ENCODE measurements around the gene CRIM1. TPM values are rescaled to one million over a fixed set of nuclear protein-coding genes. Genes with fewer than 3 reads are reported as not detected.

CRIM1 gene
- total and polyA plus RNA-seq, 3 experiments from 2014 or later, result 2.5 to 11.1 (median 10.7) TPM

DNA sequence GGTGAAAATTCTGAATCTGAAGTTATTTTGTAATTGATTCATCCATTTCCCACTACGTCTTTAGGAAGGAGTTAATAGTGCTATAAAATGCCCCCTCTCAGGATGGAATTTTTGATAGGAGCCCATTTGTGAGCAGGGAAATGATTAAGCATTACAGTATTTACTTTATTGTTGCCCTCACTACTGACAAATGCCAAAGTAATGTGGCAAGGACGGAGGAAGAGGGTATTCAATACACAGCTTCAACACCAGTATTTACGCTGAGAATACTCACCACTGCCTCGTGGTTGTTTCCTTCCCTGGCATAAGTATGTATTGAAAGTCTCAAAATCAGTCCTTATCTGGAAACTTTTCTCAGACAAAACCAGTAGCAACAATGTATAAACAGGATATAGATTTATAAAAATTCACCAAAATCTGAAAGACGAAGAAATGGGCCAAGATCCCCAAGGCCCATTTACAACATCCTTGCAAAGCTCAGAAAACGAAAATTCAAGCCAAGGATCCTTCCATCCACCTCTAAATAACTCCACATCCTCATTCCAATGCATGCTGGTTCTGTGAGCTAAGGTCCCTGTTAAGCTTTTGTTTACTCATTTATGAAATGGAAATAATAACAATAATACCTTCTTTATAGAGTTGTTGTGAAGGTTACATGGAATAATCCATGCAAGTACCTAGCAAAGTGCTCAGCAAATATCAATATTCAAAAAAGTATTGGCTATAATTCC is 213.1 kb downstream of the CRIM1 start:
- DNase-seq, result no peak
- no peaks in the 10 kb centered on the region for H3K9me3 ChIP-seq (ENCODE audit: low read length)
- Mint-ChIP-seq H3K36me3 (peaks cover 15 to 67% (median 30%) of the 10 kb centered on the region in 3 donors), H3K4me1 (peaks cover 8 to 24% (median 16%) of the 10 kb centered on the region in 3 donors), H3K27me3 (no peaks in the 10 kb centered on the region), H3K27ac (no peak overlapping the region), H3K9me3 (no peaks in the 10 kb centered on the region), H3K4me3 (no peak overlapping the region)
- ChIA-PET CTCF (no interaction called here), POLR2A (no interaction called here)
- no peaks in the 10 kb centered on the region for H3K4me1 ChIP-seq (ENCODE audit: insufficient read depth, low read length)
- no peak overlapping the region for H3K4me3 ChIP-seq (ENCODE audit: low read length)
- H3K36me3 ChIP-seq (ENCODE audit: insufficient read depth, low read length), result no peaks in the 10 kb centered on the region
- H3K27ac ChIP-seq (ENCODE audit: low read depth, low read length), result no peak overlapping the region
- no peaks in the 10 kb centered on the region for H3K27me3 ChIP-seq (ENCODE audit: insufficient read depth, low read length, poor library complexity, severe bottlenecking)

GRCh38 chr2:36569267-36569856 is 213.8 kb downstream of the CRIM1 start:
- Mint-ChIP-seq H3K36me3 (peaks cover 12 to 66% (median 26%) of the 10 kb centered on the region in 3 donors), H3K27ac (peak overlapping the region in 1 of 8 donors; percentile 24), H3K9me3 (no peaks in the 10 kb centered on the region), H3K4me1 (peaks cover 7 to 20% (median 12%) of the 10 kb centered on the region in 3 donors), H3K4me3 (no peak overlapping the region), H3K27me3 (no peaks in the 10 kb centered on the region)
- no peaks in the 10 kb centered on the region for H3K9me3 ChIP-seq (ENCODE audit: low read length)
- ChIA-PET CTCF (no interaction called here), POLR2A (no interaction called here)
- H3K4me1 ChIP-seq (ENCODE audit: insufficient read depth, low read length), result no peaks in the 10 kb centered on the region
- no peaks in the 10 kb centered on the region for H3K36me3 ChIP-seq (ENCODE audit: insufficient read depth, low read length)
- H3K27ac ChIP-seq (ENCODE audit: low read depth, low read length), result no peak overlapping the region
- no peak overlapping the region for H3K4me3 ChIP-seq (ENCODE audit: low read length)
- no peak for DNase-seq
- H3K27me3 ChIP-seq (ENCODE audit: insufficient read depth, low read length, poor library complexity, severe bottlenecking), result no peaks in the 10 kb centered on the region

DNA sequence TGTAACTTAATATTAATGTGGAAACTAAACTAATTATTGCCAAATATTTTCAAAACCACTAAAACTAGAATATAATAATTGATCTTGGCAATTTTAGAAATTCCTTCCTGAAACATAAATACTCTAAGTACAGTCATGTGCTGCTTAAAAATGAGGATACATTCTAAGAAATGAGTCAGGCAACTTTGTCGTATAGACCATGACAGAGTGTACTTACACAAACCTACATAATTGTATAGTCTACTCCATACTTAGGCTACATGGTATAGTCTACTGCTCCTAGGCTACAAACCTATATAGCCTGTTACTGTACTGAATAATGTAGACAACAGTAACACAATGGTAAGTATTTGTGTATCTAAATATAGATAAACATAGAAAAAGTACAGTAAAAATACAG is 214.8 kb downstream of the CRIM1 start:
- Histone ChIP-seq H3K36me3 (ENCODE audit: insufficient read depth, low read length) (no peaks in the 10 kb centered on the region), H3K27me3 (ENCODE audit: insufficient read depth, low read length, poor library complexity, severe bottlenecking) (no peaks in the 10 kb centered on the region), H3K4me3 (ENCODE audit: low read length) (no peak overlapping the region), H3K27ac (ENCODE audit: low read depth, low read length) (no peak overlapping the region), H3K9me3 (ENCODE audit: low read length) (no peaks in the 10 kb centered on the region), H3K4me1 (ENCODE audit: insufficient read depth, low read length) (no peaks in the 10 kb centered on the region)
- CTCF ChIA-PET, result no interaction called here
- no peak overlapping the region for H3K4me3 Mint-ChIP-seq
- no peaks in the 10 kb centered on the region for H3K27me3 Mint-ChIP-seq
- H3K36me3 Mint-ChIP-seq, result peaks cover 4 to 66% (median 22%) of the 10 kb centered on the region in 3 donors
- H3K4me1 Mint-ChIP-seq, result peaks cover 2 to 15% (median 8%) of the 10 kb centered on the region in 3 donors
- no peaks in the 10 kb centered on the region for H3K9me3 Mint-ChIP-seq
- POLR2A ChIA-PET, result no interaction called here
- H3K27ac Mint-ChIP-seq, result no peak overlapping the region
- no peak for DNase-seq

DNA sequence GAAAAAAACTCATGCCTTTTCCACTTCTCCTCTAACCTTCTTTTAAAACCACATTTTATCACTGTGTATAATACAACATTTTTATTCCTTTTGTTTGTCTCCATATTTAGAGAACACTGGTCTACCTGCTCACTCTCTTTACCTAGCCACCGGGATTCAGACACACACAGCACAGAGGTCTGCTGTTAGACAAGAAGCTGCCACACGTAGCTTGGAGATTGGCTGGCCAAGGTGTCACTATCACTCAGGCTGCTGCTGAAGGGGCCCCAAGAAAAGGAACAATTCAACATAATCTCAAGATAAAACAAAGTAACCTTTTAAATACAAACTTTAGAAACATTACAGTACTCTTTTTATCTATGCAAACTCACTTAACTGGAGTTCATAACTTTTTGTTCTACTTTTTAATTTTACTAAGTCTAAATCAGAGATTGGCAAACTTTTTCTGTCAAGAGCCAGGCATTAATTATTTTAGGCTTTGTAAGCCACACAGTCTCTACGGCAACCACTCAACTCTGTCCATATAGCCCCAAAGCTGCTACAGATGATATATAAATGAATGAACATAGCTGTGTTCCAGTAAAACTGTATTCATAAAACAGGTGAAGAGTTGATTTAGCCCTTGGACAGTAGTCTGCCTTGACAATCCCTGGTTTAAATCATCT is 216.6 kb downstream of the CRIM1 start:
- H3K27ac ChIP-seq (ENCODE audit: low read depth, low read length), result no peak overlapping the region
- no peaks in the 10 kb centered on the region for H3K4me1 ChIP-seq (ENCODE audit: insufficient read depth, low read length)
- no peaks in the 10 kb centered on the region for H3K9me3 ChIP-seq (ENCODE audit: low read length)
- no peaks in the 10 kb centered on the region for H3K36me3 ChIP-seq (ENCODE audit: insufficient read depth, low read length)
- no peak overlapping the region for H3K4me3 ChIP-seq (ENCODE audit: low read length)
- H3K4me3 Mint-ChIP-seq, result no peak overlapping the region
- peaks cover 0 to 11% (median 7%) of the 10 kb centered on the region in 3 donors for H3K4me1 Mint-ChIP-seq
- ChIA-PET POLR2A (no interaction called here), CTCF (no interaction called here)
- H3K36me3 Mint-ChIP-seq, result peaks cover 4 to 67% (median 19%) of the 10 kb centered on the region in 3 donors
- H3K27me3 Mint-ChIP-seq, result no peaks in the 10 kb centered on the region
- peak overlapping the region in 1 of 8 donors; percentile 48 for H3K27ac Mint-ChIP-seq
- H3K27me3 ChIP-seq (ENCODE audit: insufficient read depth, low read length, poor library complexity, severe bottlenecking), result no peaks in the 10 kb centered on the region
- DNase-seq, result no peak
- H3K9me3 Mint-ChIP-seq, result no peaks in the 10 kb centered on the region

DNA sequence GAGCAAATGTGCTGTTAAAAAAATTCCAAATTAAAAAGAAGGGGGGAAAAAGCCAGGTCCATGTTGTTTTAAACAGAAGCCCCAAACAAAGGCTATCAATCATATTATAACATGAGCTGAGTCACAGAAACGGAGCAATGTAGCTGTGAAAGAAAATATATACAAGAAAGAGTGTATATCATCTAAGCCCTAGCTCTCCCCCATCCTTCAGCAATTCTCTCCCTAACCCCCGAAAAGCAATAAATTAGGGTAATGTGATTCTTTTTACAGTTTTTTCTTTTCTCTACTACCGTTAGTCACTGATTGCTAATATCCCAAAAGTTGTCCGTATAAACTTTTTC is 217.1 kb downstream of the CRIM1 start:
- no peak for DNase-seq
- CTCF ChIA-PET, result no interaction called here
- H3K4me3 Mint-ChIP-seq, result no peak overlapping the region
- Histone ChIP-seq H3K36me3 (ENCODE audit: insufficient read depth, low read length) (no peaks in the 10 kb centered on the region), H3K4me1 (ENCODE audit: insufficient read depth, low read length) (no peaks in the 10 kb centered on the region), H3K9me3 (ENCODE audit: low read length) (no peaks in the 10 kb centered on the region), H3K27me3 (ENCODE audit: insufficient read depth, low read length, poor library complexity, severe bottlenecking) (no peaks in the 10 kb centered on the region), H3K4me3 (ENCODE audit: low read length) (no peak overlapping the region), H3K27ac (ENCODE audit: low read depth, low read length) (no peak overlapping the region)
- no peaks in the 10 kb centered on the region for H3K27me3 Mint-ChIP-seq
- peak overlapping the region in 2 of 8 donors; percentile 23 to 48 for H3K27ac Mint-ChIP-seq
- peaks cover 0 to 9% (median 7%) of the 10 kb centered on the region in 3 donors for H3K4me1 Mint-ChIP-seq
- H3K36me3 Mint-ChIP-seq, result peaks cover 7 to 69% (median 18%) of the 10 kb centered on the region in 3 donors
- no peaks in the 10 kb centered on the region for H3K9me3 Mint-ChIP-seq
- POLR2A ChIA-PET, result no interaction called here

GRCh38 chr2:36573165-36573564 is 217.6 kb downstream of the CRIM1 start:
- no peaks in the 10 kb centered on the region for H3K36me3 ChIP-seq (ENCODE audit: insufficient read depth, low read length)
- no peaks in the 10 kb centered on the region for H3K9me3 Mint-ChIP-seq
- POLR2A ChIA-PET, result no interaction called here

DNA sequence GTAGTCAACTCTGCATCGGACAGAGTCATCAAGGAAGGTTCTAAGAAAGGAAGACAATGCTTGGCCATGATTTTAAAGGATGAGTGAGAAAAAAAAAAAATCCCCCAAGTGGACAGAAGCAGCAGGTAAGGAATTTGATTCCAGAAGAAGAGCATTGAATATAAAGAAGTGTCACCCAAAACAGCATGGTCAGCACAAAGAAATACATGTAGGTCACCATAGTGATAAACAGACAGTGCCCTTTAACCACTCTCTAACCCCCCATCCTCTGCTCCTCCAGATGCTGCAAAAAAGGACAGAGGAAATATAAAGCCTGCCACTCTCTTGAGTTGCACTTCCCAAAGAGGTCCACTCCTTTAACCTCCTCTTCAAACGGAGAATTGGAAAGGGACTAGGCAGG is 219.0 kb downstream of the CRIM1 start:
- Histone ChIP-seq H3K36me3 (ENCODE audit: insufficient read depth, low read length) (no peaks in the 10 kb centered on the region), H3K4me3 (ENCODE audit: low read length) (no peak overlapping the region), H3K27me3 (ENCODE audit: insufficient read depth, low read length, poor library complexity, severe bottlenecking) (no peaks in the 10 kb centered on the region), H3K9me3 (ENCODE audit: low read length) (no peaks in the 10 kb centered on the region), H3K4me1 (ENCODE audit: insufficient read depth, low read length) (no peaks in the 10 kb centered on the region), H3K27ac (ENCODE audit: low read depth, low read length) (no peak overlapping the region)
- H3K27me3 Mint-ChIP-seq, result no peaks in the 10 kb centered on the region
- H3K27ac Mint-ChIP-seq, result peak overlapping the region in 2 of 8 donors; percentile 6 to 21
- DNase-seq, result no peak
- peaks cover 0 to 13% (median 2%) of the 10 kb centered on the region in 3 donors for H3K4me1 Mint-ChIP-seq
- H3K4me3 Mint-ChIP-seq, result no peak overlapping the region
- ChIA-PET CTCF (no interaction called here), POLR2A (no interaction called here)
- no peaks in the 10 kb centered on the region for H3K9me3 Mint-ChIP-seq
- peaks cover 14 to 75% (median 26%) of the 10 kb centered on the region in 3 donors for H3K36me3 Mint-ChIP-seq

More at GRCh38 chr2:36573165-36573564, 217.6 kb downstream of the CRIM1 start:
- H3K4me3 Mint-ChIP-seq, result no peak overlapping the region
- no peak for DNase-seq
- no peaks in the 10 kb centered on the region for H3K9me3 ChIP-seq (ENCODE audit: low read length)
- no peak overlapping the region for H3K4me3 ChIP-seq (ENCODE audit: low read length)
- no peaks in the 10 kb centered on the region for H3K27me3 ChIP-seq (ENCODE audit: insufficient read depth, low read length, poor library complexity, severe bottlenecking)
- H3K27me3 Mint-ChIP-seq, result no peaks in the 10 kb centered on the region
- no peaks in the 10 kb centered on the region for H3K4me1 ChIP-seq (ENCODE audit: insufficient read depth, low read length)
- H3K36me3 Mint-ChIP-seq, result peaks cover 12 to 70% (median 18%) of the 10 kb centered on the region in 3 donors
- H3K4me1 Mint-ChIP-seq, result peaks cover 0 to 9% (median 7%) of the 10 kb centered on the region in 3 donors
- CTCF ChIA-PET, result no interaction called here
- no peak overlapping the region for H3K27ac ChIP-seq (ENCODE audit: low read depth, low read length)
- peak overlapping the region in 1 of 8 donors; percentile 31 for H3K27ac Mint-ChIP-seq

DNA sequence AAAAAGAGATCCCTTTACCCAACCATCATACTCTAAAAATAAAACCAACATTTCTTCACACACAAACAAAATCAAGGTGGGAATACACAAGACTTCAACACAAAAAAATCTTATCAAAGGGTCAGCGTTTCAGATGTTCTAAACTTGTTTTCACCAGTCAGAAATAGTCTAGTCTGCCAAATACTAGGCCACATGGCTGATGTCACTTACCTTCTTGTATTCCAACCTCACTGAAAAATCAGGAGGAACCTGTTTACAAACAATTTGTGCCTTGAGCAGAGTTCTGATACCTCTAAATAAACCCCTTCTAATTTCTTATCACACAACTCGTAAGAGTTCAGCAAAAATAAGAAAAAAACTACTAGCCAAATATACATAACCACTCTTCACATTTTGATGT is 222.3 kb downstream of the CRIM1 start:
- Histone ChIP-seq H3K9me3 (ENCODE audit: low read length) (no peaks in the 10 kb centered on the region), H3K36me3 (ENCODE audit: insufficient read depth, low read length) (peaks cover 5% of the 10 kb centered on the region), H3K4me3 (ENCODE audit: low read length) (no peak overlapping the region), H3K27me3 (ENCODE audit: insufficient read depth, low read length, poor library complexity, severe bottlenecking) (no peaks in the 10 kb centered on the region), H3K4me1 (ENCODE audit: insufficient read depth, low read length) (no peaks in the 10 kb centered on the region), H3K27ac (ENCODE audit: low read depth, low read length) (no peak overlapping the region)
- DNase-seq, result no peak
- Mint-ChIP-seq H3K9me3 (no peaks in the 10 kb centered on the region), H3K27me3 (no peaks in the 10 kb centered on the region), H3K4me3 (no peak overlapping the region), H3K27ac (peak overlapping the region in 3 of 8 donors; percentile 9 to 29 (median 14)), H3K36me3 (peaks cover 22 to 90% (median 39%) of the 10 kb centered on the region in 3 donors), H3K4me1 (peaks cover 0 to 11% (median 0%) of the 10 kb centered on the region in 3 donors)
- CTCF ChIA-PET, result no interaction called here
- POLR2A ChIA-PET, result no interaction called here
